Measurements from ENCODE around the gene LAMA4. TPM values are rescaled to one million over a fixed set of nuclear protein-coding genes. Genes with fewer than 3 reads are reported as not detected.

LAMA4 gene
- 0.71 to 1.4 TPM (median 1.2 TPM) in 5 replicates for total RNA-seq (2022; extraction: Qiagen RNA extraction; ENCODE audit: low read depth)

GRCh38 chr6:112253841-112254816 lies at the start of gene LAMA4:
TSS of gene LAMA4 (minus strand) at chr6:112254567. CDS start at chr6:112254150, 417 bp downstream.

GRCh38 chr6:112087136-112087911 lies 167.0 kb downstream of the LAMA4 start, which contains the start of the genes FAM229B and TUBE1:
TSS of gene FAM229B (plus strand) at chr6:112087591. CDS start at chr6:112099284, 11,693 bp downstream.
TSS of gene TUBE1 (minus strand) at chr6:112087482. CDS start at chr6:112087434, 48 bp downstream.

Other genes with a start within 250 kb of the LAMA4 start
- gene CCN6, start 200.5 kb downstream of the LAMA4 start, total RNA-seq (2022; extraction: Qiagen RNA extraction; ENCODE audit: low read depth), result not detected in 5 replicates
- gene TUBE1, start 167.1 kb downstream of the LAMA4 start, total RNA-seq (2022; extraction: Qiagen RNA extraction; ENCODE audit: low read depth), result 5.6 to 8.4 TPM (median 6.1 TPM) in 5 replicates
- gene FAM229B, start 167.0 kb downstream of the LAMA4 start, total RNA-seq (2022; extraction: Qiagen RNA extraction; ENCODE audit: low read depth), result 4.7 to 10.6 TPM (median 8.7 TPM) in 5 replicates
- gene RFPL4B, start 92.8 kb upstream of the LAMA4 start, total RNA-seq (2022; extraction: Qiagen RNA extraction; ENCODE audit: low read depth), result not detected in 5 replicates